Kidney glomerular epithelial cell (primary cell): ENCODE measurements around the gene CCDC68.
A peak's percentile ranks its signal among the peaks of the same experiment; 100 is the strongest.

Experiments
- DNase-seq: peaks from one replicate; lab custom pipeline; 2025; lab: John Stamatoyannopoulos, UW

CCDC68 gene, protein sequence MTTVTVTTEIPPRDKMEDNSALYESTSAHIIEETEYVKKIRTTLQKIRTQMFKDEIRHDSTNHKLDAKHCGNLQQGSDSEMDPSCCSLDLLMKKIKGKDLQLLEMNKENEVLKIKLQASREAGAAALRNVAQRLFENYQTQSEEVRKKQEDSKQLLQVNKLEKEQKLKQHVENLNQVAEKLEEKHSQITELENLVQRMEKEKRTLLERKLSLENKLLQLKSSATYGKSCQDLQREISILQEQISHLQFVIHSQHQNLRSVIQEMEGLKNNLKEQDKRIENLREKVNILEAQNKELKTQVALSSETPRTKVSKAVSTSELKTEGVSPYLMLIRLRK

DNA sequence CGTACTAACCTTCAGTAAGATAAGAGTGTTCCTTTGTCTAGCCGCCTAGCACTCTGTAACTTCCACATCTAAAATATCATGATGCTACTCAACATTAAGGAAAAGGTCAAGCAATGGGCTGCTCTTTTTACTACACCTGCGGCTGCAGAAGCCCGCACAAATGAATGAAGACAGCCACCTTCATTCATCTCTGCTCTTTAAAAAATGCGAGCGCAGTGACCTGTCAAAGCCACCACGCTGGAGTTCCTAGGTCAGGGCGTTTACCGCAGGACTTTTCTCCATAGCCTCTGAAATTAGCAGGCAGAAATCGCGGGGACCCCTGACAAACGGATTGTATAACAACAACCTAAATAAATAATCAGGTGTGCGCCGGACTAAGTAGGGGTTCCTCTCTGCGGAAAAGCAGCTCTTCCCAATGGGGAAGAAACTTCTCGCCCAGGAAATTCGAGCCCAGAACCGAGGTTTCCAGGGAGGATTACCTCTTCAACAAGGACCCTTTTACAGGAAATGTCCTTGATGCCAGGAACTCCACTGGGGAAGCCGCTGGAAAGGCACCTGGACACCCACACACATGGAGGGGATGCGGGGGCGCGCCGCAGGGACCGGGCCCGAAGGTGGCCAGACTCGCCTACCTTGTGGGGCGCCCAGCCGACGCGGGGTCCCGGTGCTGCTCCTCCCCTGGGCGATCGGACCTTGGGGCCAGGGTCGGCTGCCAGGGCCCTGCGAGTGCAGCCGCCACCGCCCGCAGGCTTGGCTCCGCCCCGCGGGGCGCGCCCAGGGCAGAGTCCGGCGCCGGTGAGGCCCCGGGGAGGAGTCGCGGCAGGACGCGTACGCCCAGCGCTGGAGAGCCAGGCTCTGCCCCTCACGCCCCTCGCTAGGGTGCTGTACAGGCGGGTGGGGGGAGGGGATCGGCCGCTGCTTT, at the start of gene CCDC68:
Gene CCDC68 (minus strand): TSS at position 758 of the 922 bp plus-strand sequence. CDS start 16,670 bp downstream, outside the sequence.
- no peak for DNase-seq

DNA sequence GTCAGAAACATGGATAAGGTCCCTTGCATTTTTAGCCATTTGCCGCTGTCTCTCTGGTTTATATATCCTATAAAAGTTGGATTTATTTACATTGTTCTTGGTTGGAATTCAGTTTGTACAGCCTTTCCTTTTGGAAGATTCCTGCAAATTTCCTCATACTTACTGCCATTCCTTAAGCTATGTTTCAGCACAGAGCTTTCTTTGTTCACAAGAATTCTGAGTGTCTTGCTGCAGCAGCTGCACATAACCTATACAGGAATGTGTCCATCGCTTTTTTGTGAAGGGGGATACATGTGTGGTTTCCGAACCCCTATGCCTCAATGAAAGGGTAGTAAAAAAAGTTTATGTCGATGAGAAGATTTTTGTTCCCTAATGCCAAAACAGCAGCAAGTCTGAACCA, 48.3 kb upstream of the CCDC68 start:
- DNase-seq = no peak

DNA sequence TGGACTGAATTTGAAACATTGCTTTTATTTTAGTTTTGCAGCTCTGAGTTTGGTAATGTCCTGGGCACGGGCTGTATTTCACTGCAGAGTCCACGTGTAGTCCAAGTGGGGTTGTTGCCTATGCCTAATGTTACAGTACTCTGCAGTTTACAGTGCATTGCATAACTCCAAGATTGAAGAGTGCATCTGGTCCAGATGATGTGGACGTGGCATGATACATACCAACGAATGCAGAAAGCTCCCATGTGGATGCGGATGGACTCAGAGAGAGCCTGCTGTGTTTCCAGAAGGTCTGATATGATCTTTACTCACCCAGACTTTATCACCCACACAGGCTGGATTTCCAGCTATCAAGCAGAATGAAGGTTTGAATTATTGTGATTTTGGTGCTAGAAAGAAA, 44.4 kb upstream of the CCDC68 start:
- no peak for DNase-seq

DNA sequence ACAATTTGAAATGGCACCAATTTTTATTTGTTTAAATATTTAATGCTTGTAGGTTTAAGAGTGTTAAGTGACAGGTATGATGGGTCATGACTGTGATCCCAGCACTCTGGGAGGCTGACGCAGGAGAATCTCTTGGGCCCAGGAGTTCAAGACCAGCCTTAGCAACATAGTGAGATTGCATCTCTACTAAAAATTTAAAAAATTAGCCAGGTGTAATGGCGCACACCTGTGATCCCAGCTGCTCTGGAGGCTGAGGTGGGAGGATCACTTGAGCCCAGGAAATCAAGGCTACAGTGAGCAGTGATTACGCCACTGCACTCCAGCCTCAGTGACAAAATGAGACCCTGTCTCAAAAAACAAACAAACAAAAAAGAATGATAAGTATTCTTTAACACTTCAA, 43.0 kb upstream of the CCDC68 start:
- no peak for DNase-seq

DNA sequence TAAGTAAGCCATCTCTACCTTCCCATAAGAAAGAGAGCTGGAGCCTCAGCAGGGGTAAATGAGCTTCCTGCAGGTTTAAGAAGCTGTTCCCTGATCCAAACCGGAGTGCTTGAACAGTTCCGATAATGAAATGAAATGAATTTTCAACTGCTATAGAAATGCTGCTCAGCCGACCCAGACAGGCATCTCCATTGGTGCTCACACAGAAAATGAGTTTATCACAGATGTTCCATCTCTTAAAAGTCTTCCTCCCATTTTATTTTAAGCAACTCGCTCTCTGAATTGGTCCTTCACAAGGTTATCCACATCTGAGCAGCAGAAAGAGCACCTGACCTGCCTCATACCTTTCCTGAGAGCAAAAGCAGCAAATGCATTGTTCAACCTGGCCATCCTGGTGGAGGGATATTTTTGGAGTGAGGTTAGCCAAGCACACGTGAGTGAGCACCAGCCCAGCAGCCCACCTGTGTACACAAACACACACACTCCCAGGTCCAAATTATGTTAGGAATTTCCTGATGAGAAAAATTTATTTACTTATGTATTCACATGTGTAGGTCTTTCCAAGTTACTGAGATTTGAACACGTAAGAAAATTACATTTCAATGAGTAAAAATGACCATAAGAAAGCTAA, 42.2 kb upstream of the CCDC68 start:
- DNase-seq = no peak

DNA sequence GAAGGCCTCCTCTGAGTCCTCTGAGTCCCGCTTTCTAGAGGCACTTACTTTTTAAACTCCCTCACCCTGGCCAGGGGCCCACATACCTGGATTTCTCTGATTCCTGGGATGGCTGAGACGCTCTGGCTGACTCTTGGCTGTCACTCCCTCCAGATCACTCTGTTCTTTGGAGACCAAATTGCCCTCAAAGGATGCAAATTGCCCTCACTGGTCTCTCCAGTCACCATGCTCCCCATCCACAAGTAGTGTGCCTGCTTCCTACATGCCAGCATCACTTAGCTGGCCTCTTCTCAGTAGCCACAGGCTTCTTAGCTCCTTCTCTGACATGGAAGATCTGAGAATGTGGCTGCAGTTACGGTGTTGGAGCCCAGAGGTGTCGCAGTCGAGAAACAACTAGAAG, 41.3 kb upstream of the CCDC68 start:
- DNase-seq = no peak

DNA sequence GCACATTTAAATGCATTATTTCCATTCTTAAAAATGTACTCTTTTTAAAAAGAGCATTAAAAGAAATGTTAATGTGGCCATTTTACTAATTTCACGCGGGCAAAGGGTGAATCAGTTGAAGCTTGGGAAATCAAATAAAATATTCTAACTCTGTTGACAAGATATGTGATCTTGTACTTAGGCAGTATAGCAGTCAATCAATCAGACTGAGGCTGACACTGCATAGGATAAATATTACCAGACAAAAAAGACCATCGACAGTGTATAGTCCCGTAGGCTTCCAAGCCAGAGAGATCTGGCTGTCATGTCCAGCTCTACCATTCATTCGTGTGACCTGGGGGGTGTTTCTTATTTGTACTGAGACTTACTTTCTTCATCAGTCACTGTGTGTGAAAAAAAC, 39.8 kb upstream of the CCDC68 start:
- no peak for DNase-seq

DNA sequence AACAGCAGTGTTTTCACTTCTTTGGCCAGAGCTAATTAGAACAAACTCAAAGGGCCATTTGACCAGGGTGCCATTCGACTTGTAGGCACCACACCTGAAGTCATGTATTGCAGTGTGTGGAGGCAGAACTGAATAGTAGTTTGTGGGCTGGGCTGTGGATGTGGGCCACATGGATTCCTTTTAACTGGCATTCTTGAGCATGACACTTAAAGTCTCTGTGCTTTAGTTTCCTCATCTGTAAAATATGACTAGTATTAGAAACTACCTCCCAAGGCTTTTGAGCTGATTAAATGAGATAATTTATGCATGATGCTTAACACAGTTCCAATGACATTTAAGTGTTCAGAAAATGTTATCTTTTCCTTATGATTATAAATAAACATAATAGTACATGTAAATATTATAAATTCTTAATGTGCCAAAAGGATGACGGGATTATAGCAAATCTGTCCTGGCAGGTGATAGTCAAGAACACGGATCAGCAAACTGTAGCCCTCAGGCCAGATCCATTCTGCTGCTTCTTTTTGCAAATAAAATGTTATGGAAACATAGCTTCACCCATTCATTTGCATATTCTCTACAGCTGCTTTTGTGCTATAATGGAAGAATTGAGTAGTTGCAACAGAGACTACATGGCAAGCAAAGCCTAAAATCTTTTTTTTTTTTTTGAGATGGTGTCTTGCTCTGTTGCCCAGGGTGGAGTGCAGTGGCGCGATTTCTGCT, 36.3 kb upstream of the CCDC68 start:
- DNase-seq = no peak

DNA sequence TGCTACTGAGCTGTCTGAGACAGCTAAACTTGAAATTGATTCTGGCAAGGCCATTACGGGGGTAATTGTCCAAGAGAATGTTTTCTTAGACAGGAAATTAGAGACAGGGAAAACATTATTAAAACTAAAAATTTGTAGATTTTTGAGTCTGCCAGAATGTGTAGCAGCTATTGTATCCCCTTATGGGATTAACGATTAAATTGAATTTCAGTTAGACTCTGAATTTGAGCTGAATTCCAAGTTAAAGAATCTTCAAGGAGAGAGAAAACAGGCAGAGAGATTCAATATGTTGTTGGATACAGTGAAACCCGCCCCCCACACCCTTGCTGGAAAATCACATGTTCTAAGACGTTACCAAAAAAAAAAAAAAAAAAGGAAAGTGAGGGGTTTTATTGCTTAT, 32.7 kb upstream of the CCDC68 start:
- DNase-seq = no peak

DNA sequence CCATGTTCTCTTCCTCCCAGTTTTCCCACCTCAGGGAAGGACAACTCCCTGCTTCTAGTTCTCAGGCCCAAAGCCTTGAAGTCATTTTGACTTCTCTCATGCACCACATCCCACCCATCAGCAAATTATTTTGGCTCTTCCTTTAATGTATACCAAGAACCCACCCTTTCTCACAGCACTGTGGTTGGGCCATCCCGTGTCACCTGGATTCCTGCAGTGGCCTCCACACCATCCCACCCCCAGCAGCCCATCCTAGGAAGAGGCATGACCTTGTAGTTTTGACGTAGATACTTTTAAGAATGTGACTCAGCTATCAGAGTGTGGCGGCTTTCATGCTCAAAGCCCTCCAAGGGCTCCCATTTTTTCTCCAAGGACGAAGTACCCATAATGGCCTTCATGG, 25.6 kb upstream of the CCDC68 start:
- no peak for DNase-seq

DNA sequence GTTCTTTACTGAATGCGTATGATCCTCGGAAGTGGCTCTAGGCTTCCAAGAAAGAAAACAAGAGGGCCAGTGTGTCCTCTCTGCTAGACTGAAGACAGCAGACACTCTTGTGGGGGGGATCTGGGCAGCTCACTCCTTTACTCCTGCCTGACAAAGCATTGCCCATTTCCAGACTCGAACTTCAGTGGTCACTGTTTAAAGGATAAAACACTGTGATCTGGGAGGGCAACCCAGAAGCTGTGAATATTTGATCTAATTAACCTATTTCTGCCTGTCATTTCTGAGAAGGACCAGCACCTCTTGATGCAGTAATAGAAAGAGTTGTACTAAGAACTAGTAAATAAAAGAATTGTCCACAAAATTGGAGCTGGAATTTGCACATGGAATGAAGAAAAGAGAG, 24.5 kb upstream of the CCDC68 start:
- no peak for DNase-seq

DNA sequence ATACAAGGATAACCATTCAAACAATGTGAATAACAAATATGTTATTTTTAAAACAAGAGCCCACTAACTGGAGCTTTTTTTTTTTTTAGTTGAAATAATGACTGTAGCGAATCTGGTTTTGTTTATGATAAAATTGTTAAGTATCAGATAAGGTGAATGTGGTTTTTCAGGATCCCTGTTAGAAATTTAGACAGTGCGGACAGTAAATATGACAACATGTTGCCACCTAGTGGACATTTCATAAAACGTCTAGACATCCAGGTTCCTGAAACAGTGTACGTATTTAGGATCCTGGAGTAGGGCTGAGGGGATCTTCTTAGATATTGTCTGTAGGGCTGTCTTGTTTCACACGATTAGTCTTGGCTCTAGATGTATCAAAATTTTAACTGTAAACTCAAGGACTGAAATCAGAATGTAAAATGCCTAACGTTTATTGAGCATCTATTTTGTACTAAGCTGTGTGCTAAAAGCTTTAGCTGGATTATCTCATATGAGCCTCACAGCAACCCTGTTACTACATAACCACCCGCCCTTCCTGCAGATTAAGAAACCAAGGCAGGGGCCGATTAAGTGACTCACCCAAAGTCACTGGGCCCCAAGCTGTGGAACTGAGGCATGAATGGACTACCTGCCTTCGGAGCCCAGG, 23.9 kb upstream of the CCDC68 start:
- peak; percentile 58 for DNase-seq

DNA sequence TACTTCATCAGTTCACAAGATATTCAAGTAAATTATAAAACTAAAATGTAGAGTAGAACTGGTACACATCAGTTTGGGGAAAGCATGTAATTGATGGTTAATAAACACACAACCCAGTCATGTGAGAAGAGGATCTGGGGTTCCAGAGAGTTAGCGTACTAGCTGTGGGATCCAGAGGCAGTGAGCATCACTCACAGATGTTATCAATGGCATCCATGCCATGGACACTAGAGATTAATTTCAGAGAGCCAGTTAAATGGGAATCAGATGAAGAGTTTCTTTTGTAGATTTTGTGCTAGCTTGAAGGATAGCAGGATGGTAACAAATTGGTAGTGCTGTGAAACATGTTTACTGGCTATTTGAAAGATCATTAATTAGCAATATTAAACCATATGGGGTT, 21.8 kb upstream of the CCDC68 start:
- DNase-seq = no peak

DNA sequence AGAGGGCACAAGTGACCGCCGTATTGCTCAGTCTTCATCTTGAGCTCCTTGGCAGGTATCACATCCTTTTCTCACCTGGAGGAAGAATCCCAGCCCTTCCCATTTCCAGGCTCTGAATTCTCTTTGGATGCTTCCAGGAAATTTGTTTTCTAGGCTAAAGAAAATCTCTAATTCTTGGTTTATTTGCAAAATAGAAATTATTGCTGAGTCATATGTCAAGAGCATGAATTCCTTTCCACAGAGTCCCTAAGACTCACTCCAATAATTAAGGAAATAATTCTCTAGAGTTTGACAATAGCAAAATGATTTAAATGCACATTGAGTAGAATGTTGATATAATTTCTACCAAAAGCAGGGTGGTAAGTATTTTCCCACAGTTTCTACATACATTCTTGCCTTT, 16.3 kb upstream of the CCDC68 start:
- DNase-seq = no peak

DNA sequence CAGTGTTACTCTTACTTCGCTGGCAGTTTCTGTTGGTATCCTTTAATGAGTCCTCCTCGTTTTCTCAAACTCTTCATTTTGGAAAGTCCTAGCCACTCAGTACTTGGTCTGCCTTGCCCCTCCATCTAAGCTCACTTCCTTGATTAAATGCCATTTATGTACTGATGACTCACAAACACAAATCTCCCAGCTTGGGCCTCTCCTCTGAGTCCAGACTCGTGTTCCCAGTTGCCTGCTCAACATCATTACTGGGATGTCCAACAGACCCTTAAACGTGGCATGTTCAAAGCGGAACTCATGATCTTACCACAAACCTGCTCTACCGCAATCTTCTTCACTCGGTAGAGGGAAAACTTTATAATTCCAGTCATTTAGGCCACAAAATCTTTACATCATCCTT, 13.8 kb upstream of the CCDC68 start:
- no peak for DNase-seq

DNA sequence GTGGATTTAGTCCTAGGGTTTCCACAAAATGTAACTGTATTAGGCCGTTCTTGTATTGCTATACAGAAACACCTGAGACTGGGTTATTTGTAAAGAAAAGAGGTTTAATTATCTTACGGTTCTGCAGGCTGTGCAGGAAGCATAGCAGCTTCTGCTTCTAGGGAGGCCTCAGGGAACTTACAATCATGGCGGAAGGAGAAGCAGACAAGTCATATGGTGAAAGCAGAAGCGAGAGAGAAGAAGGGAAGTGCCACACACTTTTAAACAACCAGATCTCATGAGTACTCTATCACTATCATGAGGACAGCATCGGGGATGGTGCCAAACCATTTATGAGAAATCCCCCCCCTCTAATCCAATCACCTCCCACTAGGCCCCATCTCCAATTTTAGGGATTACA, 9.5 kb upstream of the CCDC68 start:
- no peak for DNase-seq

DNA sequence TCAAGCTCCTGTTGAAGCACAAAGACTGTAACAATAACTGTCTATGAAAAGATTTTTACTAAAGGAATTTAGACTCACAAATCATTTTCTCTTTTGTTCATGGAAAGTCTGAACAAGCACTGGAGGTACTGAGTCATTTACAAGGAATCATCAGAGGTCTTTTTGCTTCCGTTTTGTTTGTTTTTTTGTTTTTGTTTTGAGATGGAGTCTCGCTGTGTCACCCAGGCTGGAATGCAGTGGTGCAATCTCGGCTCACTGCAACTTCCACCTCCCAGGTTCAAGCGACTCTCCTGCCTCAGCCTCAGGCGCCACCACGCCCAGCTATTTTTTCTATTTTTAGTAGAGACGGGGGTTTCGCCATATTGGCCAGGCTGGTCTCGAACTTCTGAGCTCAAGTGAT, 9.0 kb upstream of the CCDC68 start:
- peak; percentile 5 for DNase-seq

DNA sequence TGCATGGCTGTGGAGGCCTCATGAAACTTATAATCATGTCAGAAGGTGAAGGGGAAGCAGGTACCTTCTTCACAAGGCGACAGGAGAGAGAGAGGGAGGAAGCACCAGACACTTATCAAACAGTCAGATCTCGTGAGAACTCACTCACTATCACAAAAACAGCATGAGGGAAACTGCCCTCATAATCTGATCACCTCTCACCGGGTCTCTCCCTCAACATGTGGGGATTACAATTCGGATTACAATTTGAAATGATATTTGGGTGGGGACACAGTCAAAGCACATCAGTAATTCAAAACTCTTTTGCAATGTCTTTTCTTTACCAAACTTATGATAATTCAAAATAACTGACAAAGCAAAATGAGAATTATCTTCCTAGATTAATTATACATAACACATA, 8.5 kb upstream of the CCDC68 start:
- DNase-seq = no peak

DNA sequence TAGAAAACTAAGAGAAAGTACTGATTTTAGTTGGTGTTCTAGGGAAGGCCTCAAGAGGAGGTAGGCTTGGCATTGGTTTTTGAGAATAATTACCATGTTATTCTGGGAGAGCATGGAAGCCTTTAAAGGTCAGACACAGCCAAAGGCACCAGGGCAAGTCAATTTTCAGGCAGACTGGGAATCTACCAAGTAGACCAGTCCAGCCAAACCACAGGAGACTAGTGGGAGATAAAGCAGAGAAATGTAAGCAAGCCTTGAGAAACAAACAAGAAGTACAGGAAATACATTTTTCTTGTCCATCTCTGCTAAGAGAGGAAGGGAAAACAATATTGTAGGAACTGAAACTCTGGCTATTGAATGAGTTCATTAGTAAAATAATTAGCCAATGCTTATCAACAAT, 5.5 kb upstream of the CCDC68 start:
- no peak for DNase-seq

DNA sequence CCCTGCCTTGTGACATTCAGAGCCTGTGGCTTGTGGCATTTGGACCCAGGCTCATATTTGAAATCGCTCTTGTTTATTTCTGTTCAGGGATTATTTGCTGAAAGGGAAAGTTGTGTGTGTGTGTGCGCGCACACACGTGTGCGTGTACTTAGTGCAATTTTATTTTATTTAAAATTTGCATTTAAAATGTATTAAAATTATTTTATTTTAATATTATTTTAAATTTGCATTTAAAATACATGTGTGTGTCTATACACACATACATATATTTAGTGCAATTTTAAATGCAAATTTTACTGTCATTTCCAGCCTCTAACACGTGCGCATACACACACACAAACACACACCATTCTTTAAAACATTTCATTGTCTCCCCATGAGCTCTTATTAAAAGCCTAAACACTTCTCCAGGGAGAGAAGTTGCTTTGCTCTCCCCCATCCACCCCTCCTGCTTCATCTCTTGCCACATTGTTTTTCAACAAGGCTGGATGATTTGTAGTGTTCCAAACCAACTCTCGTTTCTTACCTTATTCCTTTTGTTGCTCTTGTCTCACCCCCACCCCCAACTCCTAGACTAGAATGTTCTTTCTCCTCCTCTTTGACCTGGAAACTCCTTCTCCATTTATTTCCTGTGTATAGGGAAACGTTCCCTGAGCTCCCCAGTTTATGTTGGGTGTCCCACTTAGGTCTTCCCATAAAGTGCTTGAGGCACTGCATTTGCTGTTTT, 3.8 kb upstream of the CCDC68 start:
- DNase-seq = no peak

DNA sequence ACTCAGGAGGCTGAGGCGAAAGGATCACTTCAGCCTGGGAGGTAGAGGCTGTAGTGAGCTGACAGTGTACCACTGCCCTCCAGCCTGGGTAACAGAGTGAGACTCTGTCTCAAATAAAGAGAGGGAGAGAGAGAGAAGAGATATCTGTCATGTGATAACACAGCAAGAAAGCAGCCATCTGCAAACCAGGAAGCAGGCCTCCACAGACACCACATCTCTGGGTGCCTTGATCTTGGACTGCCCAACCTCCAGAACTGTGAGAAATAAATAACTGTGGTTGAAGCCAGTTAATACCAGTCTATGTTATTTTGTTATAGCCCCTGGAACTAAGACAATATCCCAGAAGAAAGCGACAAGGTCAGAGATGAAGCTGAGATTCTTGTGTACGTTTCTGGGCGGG, 2.6 kb upstream of the CCDC68 start:
- no peak for DNase-seq
